Left ventricle myocardium inferior (tissue), 1 donor: Measurements from ENCODE around the gene MBD5. TPM values are rescaled to one million over a fixed set of nuclear protein-coding genes. Genes with fewer than 3 reads are reported as not detected.

Experiments used
- DNase-seq: peaks from one replicate; pipeline ENCODE4 v3.0.0-alpha.2; 2020
- H3K27ac ChIP-seq: fragments of 200-600 bp; replicated peaks from 2 replicates; pipeline ENCODE4 v1.8.0; 2021
- H3K27me3 ChIP-seq: fragments of 200-600 bp; 2 replicates; pipeline ENCODE4 v1.8.0; 2021; ENCODE audit warnings: low read depth
- H3K36me3 ChIP-seq: fragments of 200-600 bp; 2 replicates; pipeline ENCODE4 v1.8.0; 2021
- H3K4me1 ChIP-seq: fragments of 200-600 bp; 2 replicates; pipeline ENCODE4 v1.8.0; 2021
- H3K4me3 ChIP-seq: fragments of 200-600 bp; 2 replicates; pipeline ENCODE4 v1.8.0; 2021; ENCODE audit warnings: mild to moderate bottlenecking, moderate library complexity
- H3K9me3 ChIP-seq: fragments of 200-600 bp; replicated peaks from 2 replicates; pipeline ENCODE4 v1.8.0; 2021
- CTCF ChIP-seq: fragments of 200-600 bp; IDR thresholded peaks from 2 replicates; pipeline ENCODE4 v1.8.0; 2021; ENCODE audit warnings: antibody characterized with exemption, mild to moderate bottlenecking, borderline replicate concordance
- intact Hi-C: fragments of 100-400 bp; cut with micrococcal nuclease; formaldehyde crosslinking; loops from one replicate; pipeline ENCODE4 v1.11.0; 2022
- total RNA-seq: library from RNA; stranded (reverse); fragmentation: NEBNext Ultra II Directional; extraction: Animal tissue kit (Norgen Biotek cat#: 25700); gene quantifications from one replicate; pipeline ENCODE4 v1.2.1, GENCODE V29; 2021
- donor health status: DM: no; HTN: yes; CAD: no; lungs with severe emphysema.

The MBD5 gene
- total RNA-seq, 1 donor from 2014 or later = 21.9 TPM

- intact Hi-C loops = no loop called here
Measured at GRCh38 chr2:148526509-148527346, 505.8 kb downstream of the MBD5 start.

GRCh38 chr2:148527488-148528340 lies 506.8 kb downstream of the MBD5 start:
- Histone ChIP-seq H3K9me3 (no peaks in the 10 kb centered on the region), H3K27me3 (peaks cover 5% of the 10 kb centered on the region), H3K36me3 (no peaks in the 10 kb centered on the region), H3K4me1 (peaks cover 6% of the 10 kb centered on the region), H3K27ac (no peak overlapping the region), H3K4me3 (no peak overlapping the region)
- no peak for DNase-seq
- intact Hi-C loops = no loop called here
- TF ChIP-seq CTCF = no peak

More at GRCh38 chr2:148526509-148527346, 505.8 kb downstream of the MBD5 start:
- Histone ChIP-seq H3K36me3 (no peaks in the 10 kb centered on the region), H3K4me1 (peaks cover 4% of the 10 kb centered on the region), H3K27me3 (peaks cover under 1% of the 10 kb centered on the region), H3K9me3 (no peaks in the 10 kb centered on the region), H3K27ac (no peak overlapping the region), H3K4me3 (no peak overlapping the region)
- no peak for DNase-seq
- TF ChIP-seq CTCF = no peak

- no peak overlapping the region for H3K27ac ChIP-seq
- no peak for TF ChIP-seq CTCF
- peaks cover 6% of the 10 kb centered on the region for H3K4me1 ChIP-seq
- intact Hi-C loops = no loop called here
- no peak for DNase-seq
- peaks cover 5% of the 10 kb centered on the region for H3K27me3 ChIP-seq
- H3K36me3 ChIP-seq = no peaks in the 10 kb centered on the region
- H3K4me3 ChIP-seq = no peak overlapping the region
- H3K9me3 ChIP-seq = no peaks in the 10 kb centered on the region
Measured at GRCh38 chr2:148528356-148529064, 507.6 kb downstream of the MBD5 start.

GRCh38 chr2:148529745-148530144 lies 508.9 kb downstream of the MBD5 start:
- Histone ChIP-seq H3K36me3 (no peaks in the 10 kb centered on the region), H3K27me3 (peaks cover 5% of the 10 kb centered on the region), H3K4me1 (peaks cover 13% of the 10 kb centered on the region), H3K27ac (no peak overlapping the region), H3K9me3 (no peaks in the 10 kb centered on the region), H3K4me3 (no peak overlapping the region)
- TF ChIP-seq CTCF = no peak
- DNase-seq = no peak
- intact Hi-C loops = no loop called here

- no peak overlapping the region for H3K4me3 ChIP-seq
- no peak for TF ChIP-seq CTCF
Measured at GRCh38 chr2:148530350-148530749, 509.5 kb downstream of the MBD5 start.

More at GRCh38 chr2:148530350-148530749, 509.5 kb downstream of the MBD5 start:
- Histone ChIP-seq H3K27ac (no peak overlapping the region), H3K27me3 (peaks cover 5% of the 10 kb centered on the region), H3K9me3 (no peaks in the 10 kb centered on the region), H3K4me1 (peaks cover 14% of the 10 kb centered on the region), H3K36me3 (no peaks in the 10 kb centered on the region)
- intact Hi-C loops = no loop called here
- no peak for DNase-seq
